Measurements from ENCODE around the gene ENAH.
"Not testable (repeated sequence)": the region's sequence is repeated elsewhere in the genome, so short reads cannot be mapped to it uniquely, and the experiment has no call there.

ENAH gene

DNA sequence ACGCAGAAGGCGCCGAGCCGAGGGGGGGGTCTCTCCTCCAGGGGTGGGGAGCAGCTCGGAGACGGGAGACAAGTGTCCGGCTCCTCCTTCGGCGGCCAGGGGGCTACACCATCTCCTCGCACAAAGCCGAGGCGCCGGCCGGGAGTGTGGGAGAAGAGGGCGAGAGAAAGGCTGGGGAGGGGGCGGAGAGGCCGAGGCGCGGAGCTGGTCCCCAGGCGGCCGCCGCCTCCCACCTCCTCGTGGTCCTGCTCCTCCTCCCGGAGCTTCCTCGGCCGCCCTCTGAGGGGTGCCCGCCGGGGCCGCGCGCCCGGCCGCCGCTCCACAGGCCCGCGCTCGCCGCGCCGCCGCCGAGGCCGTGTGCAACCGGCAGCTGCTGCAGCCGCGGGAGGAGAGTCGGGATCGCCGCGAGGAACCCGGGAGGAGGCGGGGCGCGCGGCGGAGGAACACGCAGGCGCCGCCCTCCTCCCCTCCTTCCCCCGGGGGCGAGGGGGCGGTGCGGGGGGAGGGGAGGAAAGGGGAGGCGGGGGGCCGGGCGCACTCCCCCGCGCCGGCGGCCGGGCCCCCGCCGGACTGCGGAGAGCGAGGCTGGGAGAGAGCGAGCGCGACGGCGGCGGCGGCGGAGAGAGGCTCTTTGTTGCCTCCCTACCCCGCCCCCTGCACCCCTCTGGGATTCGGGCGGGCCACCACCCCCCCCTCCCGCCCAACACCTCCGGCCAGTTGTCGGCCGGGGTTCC lies at the start of gene ENAH:
TSS of gene ENAH (minus strand) at position 395 of the 734 bp plus-strand sequence. CDS start 433 bp downstream, outside the sequence.
- DNase-seq (ENCODE audit: low read depth in 1 of 2, low spot score in 1 of 2) = peak in 1 of 2 donors; percentile 30

DNA sequence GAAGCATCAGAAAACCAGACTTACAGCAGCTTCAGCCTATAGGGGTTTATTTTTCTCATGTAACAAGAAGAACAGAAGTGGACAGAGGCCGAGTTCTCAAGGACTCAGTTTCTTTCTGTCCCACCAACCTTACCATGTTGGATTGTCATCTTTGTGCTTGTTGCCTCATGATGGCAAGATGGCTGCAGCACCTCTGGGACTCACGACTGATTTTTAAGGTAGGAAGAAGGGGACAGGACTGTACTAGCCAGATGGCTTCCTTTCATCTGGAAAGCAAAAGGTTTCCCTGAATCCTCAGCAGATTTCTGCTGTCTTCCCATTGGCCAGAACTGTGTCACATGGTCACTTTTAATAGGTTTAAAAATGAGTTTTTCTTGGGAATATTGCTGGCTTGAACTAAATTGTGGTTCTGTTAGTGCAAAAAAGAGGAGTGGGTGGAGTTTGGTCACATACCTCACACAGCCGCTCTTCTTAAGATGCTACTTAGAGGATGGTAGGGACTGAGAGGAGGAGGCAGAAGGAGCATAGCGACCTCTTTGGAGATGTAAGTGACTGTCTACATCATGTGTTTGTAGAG lies 48.1 kb upstream of the ENAH start:
- DNase-seq (ENCODE audit: low read depth in 1 of 2, low spot score in 1 of 2) = no peak

- DNase-seq (ENCODE audit: low read depth in 1 of 2, low spot score in 1 of 2) = no peak
Observed at GRCh38 chr1:225700164-225700821, 47.4 kb upstream of the ENAH start.

- DNase-seq (ENCODE audit: low read depth in 1 of 2, low spot score in 1 of 2) = no peak
Observed at GRCh38 chr1:225699336-225699735, 46.4 kb upstream of the ENAH start.

DNA sequence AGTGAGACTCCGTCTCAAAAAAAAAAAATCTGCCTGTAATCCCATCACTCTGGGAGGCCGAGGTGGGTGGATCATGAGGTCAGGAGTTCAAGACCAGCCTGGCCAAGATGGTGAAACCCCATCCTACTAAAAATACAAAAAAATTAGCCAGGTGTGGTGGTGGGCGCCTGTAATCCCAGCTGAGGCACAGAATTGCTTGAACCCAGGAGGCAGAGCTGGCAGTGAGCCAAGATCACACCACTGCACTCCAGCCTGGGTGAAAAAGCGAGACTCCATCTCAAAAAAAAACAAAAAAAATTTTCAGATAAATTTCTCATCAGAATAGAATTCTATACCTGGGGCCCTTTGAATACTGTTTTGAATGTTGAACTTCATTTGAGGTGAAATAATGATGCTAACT lies 45.3 kb upstream of the ENAH start:
- DNase-seq (ENCODE audit: low read depth in 1 of 2, low spot score in 1 of 2) = not testable (repeated sequence)

- no peak for DNase-seq (ENCODE audit: low read depth in 1 of 2, low spot score in 1 of 2)
Observed at GRCh38 chr1:225697428-225697827, 44.5 kb upstream of the ENAH start.

DNA sequence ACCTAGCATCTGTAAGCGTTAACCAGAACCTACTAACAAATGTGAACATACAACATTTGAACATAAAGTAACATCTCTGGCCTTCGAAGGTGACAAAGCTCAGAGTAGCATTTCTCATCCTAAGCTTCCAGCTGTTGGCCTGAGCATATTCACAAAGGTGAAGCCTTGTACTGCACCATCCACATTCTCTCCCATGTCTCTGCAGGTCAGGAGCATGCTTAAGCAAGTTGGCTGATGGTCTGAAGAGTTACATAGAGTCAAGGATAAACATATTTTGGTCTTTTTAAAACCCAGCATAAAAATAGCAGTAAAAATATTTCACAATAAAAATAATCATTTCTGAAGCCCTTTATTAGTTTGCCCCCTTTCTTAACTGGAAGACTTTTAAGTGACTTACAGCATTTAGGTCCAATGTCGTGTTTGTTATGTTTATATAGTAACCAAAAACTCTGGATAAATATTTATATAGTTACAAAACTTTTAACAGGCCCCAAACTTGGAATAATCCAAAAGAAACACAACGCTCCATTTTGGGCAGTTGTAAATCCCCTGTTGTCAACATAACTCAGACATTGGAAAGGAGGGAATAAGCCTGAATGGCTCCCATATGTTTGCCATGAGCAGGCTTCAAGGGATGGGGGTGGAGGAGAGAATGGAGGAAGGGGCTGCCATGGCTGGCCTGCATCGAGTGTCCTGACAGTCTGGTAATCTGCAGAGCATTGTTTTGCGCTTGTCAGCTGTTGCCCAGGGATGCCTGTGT lies 42.8 kb upstream of the ENAH start:
- no peak for DNase-seq (ENCODE audit: low read depth in 1 of 2, low spot score in 1 of 2)

DNA sequence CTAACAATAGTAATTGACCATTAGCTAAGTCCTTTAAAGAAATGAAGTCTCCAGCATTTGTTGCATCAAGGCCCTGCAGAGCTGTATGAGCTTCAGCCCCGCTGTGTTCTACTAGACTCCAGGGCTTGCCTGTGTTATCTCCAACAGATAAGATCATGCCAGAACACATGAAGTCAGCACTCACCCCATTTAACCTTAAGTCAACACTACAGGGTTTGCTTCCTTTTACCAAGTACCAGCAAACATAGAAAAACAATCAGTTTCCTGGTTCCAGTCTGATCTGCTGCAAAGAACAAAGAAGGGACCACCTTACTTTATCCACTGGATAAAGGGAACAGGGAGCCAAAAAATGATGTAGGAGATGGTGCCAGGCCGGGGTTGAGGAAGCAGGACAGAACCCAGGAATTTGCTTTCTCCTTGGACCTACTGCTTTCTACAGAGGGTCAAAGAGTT lies 41.3 kb upstream of the ENAH start:
- DNase-seq (ENCODE audit: low read depth in 1 of 2, low spot score in 1 of 2) = no peak

DNA sequence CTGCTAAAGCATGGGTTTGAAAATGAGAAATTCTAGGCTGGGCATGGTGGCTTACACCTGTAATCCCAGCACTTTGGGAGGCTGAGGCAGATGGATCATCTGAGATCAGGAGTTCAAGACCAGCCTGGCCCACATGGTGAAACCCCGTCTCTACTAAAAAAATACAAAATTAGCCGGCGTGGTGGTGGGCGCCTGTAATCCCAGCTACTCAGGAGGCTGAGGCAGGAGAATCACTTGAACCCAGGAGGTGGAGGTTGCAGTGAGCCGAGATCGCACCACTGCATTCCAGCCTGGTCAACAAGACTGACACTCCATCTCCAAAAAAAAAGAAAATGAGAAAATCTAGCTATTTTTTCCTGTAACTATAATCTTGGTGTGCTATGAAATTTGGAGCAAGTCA lies 40.8 kb upstream of the ENAH start:
- DNase-seq (ENCODE audit: low read depth in 1 of 2, low spot score in 1 of 2) = not testable (repeated sequence)

DNA sequence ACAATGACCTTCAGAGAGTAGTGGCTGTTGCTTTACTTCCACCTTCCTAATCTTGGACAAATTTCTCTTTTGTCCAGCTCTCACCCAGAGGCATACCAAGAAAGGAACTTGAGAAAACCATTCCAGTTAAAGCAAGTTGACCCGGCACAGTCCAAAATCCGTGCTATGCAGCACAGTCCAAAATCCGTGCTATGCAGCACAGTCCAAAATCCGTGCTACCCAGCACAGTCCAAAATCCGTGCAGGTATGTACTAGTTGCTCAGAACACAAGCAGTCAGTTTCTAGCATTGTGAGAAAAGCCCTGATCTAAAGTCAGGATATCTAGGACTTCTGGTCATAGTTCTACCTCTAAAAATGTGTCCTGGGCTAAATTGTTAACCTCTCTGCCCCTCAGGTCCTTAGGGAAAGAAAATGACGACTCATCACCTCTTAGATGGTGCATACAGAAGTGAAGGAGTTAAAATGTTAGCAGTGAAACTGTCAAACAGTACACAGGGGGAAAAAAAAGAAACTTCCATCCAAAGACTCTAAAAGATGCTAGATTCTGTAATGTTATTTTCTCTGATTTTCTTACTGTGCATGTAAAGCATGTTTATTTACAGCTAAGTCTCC lies 40.3 kb upstream of the ENAH start:
- DNase-seq (ENCODE audit: low read depth in 1 of 2, low spot score in 1 of 2) = no peak

GRCh38 chr1:225692517-225692879 lies 39.6 kb upstream of the ENAH start:
- no peak for DNase-seq (ENCODE audit: low read depth in 1 of 2, low spot score in 1 of 2)

DNA sequence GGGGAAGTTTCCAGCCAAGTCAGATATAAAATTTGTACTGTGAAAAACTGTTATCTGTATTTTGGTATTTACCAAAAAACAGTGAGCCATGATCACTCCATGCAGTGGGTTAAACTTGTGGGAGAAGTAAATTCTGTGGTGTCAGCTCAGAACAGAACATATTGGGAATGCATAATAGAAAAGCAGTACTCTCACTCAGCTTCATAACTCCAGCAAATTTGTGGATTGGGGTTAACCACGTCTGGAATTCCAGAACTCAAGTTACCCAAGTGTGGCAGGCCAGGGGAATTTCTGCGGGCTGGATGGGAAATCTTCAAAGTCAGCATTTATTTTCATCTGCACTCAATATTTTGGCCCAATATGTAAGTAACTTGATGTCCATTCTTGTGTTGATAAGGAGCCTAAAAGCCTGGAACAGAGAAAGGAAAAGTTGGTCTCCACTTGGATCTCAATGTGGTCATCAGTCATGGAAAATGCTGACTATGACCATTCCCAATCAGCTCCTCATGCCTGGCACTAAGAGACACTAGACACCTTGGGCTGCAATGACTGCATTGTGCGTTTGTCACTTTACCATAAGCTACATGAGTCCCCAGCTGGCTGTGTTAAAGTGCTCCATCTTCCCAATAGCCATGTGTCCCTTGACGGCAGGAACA lies 39.1 kb upstream of the ENAH start:
- DNase-seq (ENCODE audit: low read depth in 1 of 2, low spot score in 1 of 2) = no peak

- no peak for DNase-seq (ENCODE audit: low read depth in 1 of 2, low spot score in 1 of 2)
Observed at GRCh38 chr1:225691377-225691776, 38.5 kb upstream of the ENAH start.

- DNase-seq (ENCODE audit: low read depth in 1 of 2, low spot score in 1 of 2) = no peak
Observed at GRCh38 chr1:225689882-225690459, 37.0 kb upstream of the ENAH start.

- DNase-seq (ENCODE audit: low read depth in 1 of 2, low spot score in 1 of 2) = no peak
Observed at GRCh38 chr1:225688345-225688744, 35.4 kb upstream of the ENAH start.

DNA sequence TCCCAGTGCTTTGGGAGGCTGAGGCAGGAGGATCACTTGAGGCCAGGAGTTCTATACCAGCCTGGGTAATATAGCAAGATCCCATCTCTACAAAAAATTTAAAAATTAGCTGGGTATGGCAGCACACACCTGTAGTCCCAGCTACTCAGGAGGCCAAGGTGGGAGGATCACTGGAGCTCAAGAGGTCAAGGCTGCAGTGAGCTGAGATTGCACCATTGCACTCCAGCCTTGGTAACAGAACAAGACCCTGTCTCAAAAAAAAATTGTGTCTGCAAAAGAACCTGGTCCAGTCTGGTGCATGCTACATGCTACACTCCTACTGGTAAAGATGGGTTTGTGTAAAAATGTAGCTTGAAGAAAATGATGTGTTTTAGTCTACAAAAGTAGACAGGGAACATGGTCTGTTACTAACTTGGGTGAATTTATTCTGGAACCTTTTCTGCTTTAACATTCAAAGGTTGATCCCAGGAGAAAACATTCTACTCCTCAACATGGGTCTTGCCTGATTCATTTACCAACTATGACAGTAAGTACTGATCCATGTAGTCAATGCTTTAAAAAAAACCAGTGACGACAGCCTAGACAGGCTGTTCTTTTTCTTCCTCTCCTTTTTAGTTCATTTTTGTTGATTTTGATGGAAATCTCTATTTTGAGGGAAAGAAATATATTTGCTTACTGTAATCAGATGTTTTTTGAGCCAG lies 32.7 kb upstream of the ENAH start:
- DNase-seq (ENCODE audit: low read depth in 1 of 2, low spot score in 1 of 2) = no peak

DNA sequence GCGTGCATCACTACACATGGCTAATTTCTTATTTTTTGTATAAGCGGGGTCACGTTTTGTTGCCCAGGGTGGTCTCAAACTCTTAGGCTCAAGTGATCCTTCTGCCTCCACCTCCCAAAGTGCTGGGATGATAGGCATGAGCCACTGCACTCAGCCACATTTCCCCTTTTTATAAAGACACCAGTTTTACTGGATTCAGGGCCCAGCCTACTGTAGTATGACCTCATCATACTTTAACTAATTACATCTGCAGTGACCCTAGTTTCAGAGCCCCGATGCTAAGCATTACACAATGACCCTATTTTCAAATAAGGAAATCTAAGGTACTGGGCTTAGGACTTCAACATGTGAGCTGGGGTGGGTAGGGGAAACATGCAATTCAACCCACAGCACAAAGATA lies 31.8 kb upstream of the ENAH start:
- no peak for DNase-seq (ENCODE audit: low read depth in 1 of 2, low spot score in 1 of 2)

GRCh38 chr1:225681231-225681630 lies 28.3 kb upstream of the ENAH start:
- no peak for DNase-seq (ENCODE audit: low read depth in 1 of 2, low spot score in 1 of 2)

DNA sequence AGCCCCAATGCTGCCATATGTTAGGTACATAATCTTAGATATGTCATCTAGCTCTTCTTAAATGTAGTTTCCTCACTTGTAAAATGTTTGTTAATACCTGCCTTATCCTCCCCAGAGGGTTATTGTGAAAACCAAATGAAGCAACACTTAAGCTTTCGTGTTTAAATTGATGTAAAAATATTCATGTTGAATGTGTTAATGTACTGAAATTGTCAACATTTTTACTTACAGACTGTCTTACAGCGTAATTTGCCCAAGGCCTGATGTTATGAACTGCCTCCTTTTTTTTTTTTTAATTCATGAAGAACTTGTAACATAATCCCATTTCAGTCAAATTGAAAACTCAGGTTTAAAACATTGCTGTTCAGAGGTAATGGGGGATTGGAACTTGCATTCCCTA lies 25.6 kb upstream of the ENAH start:
- DNase-seq (ENCODE audit: low read depth in 1 of 2, low spot score in 1 of 2) = no peak
